ENCODE results near the gene THOP1.

- no peak for TF ChIP-seq POLR2A (IDR thresholded peaks at IDR 0.05)
- no peak for TF ChIP-seq POLR2AphosphoS5 (IDR thresholded peaks at IDR 0.05)
These were observed 12.0 kb downstream of the THOP1 start for GRCh38 chr19:2797280-2797679.
